Neural cell (in vitro differentiated cells): ENCODE measurements around the gene CYP26B1.

Experiments used
- EZH2 ChIP-seq: fragments of 200-600, 300-800 bp; shearing (Covaris generic), sonication (generic); IDR thresholded peaks from 2 replicates; pipeline ENCODE4 v1.6.1; 2014; ENCODE audit warnings: antibody characterized with exemption, low read length, borderline replicate concordance, mild to moderate bottlenecking; ENCODE audit not compliant: insufficient read depth, poor library complexity, severe bottlenecking
- TF ChIP-seq, protein P1 (sequence below): IDR thresholded peaks from 2 replicates; pipeline ENCODE4 v1.6.1; 2012; ENCODE audit warnings: borderline replicate concordance
- TF ChIP-seq, protein P2 (sequence below): fragments of 450-650 bp; IDR thresholded peaks from 2 replicates; pipeline ENCODE4 v1.5.1; 2014; ENCODE audit warnings: antibody characterized with exemption, mild to moderate bottlenecking, moderate library complexity; ENCODE audit not compliant: poor library complexity, severe bottlenecking

DNA sequence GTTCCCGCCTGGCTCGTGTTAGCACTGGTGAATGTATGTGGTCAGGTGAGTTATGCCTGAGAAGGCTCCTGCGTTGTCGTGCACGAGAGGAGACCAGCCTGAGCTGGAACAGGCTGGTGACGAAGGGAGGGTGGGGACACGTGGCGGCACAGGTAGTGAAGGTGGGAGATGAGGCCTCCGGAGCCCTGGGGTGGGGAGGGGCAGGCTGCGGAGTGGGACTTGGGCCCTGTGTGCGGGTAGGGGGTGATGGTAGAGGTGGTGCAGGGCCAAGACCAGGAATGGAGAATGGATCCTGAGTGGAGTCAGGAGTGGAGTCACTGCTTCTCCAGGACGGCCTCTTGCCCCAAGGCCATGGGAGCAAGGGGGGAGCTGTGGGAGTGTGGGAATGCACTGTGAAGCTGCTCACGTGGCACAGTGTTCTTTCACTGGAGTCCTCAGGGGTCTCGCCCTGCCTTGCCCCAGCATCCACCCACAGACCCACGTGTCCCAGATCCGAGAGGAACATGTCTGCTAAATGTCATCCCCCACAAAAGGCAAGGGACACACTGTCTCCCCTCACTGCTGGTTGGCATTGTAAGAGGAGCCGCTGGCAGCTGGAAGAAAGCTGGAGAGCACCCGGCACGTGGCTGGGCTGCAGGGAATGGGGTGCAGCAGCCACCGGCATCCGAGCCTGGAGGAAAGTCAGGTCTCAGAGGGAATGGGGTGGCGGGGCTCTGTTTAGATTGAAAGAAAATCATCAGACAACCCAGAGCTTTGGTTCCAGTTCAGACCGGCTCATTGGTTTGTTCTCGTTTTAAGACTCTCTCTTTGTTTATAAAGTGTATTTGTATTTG, 63.7 kb downstream of the CYP26B1 start:
- TF ChIP-seq, protein P1, sequence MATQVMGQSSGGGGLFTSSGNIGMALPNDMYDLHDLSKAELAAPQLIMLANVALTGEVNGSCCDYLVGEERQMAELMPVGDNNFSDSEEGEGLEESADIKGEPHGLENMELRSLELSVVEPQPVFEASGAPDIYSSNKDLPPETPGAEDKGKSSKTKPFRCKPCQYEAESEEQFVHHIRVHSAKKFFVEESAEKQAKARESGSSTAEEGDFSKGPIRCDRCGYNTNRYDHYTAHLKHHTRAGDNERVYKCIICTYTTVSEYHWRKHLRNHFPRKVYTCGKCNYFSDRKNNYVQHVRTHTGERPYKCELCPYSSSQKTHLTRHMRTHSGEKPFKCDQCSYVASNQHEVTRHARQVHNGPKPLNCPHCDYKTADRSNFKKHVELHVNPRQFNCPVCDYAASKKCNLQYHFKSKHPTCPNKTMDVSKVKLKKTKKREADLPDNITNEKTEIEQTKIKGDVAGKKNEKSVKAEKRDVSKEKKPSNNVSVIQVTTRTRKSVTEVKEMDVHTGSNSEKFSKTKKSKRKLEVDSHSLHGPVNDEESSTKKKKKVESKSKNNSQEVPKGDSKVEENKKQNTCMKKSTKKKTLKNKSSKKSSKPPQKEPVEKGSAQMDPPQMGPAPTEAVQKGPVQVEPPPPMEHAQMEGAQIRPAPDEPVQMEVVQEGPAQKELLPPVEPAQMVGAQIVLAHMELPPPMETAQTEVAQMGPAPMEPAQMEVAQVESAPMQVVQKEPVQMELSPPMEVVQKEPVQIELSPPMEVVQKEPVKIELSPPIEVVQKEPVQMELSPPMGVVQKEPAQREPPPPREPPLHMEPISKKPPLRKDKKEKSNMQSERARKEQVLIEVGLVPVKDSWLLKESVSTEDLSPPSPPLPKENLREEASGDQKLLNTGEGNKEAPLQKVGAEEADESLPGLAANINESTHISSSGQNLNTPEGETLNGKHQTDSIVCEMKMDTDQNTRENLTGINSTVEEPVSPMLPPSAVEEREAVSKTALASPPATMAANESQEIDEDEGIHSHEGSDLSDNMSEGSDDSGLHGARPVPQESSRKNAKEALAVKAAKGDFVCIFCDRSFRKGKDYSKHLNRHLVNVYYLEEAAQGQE: no peak
- TF ChIP-seq, protein P2, sequence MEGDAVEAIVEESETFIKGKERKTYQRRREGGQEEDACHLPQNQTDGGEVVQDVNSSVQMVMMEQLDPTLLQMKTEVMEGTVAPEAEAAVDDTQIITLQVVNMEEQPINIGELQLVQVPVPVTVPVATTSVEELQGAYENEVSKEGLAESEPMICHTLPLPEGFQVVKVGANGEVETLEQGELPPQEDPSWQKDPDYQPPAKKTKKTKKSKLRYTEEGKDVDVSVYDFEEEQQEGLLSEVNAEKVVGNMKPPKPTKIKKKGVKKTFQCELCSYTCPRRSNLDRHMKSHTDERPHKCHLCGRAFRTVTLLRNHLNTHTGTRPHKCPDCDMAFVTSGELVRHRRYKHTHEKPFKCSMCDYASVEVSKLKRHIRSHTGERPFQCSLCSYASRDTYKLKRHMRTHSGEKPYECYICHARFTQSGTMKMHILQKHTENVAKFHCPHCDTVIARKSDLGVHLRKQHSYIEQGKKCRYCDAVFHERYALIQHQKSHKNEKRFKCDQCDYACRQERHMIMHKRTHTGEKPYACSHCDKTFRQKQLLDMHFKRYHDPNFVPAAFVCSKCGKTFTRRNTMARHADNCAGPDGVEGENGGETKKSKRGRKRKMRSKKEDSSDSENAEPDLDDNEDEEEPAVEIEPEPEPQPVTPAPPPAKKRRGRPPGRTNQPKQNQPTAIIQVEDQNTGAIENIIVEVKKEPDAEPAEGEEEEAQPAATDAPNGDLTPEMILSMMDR: no peak
- no peak for TF ChIP-seq EZH2
